Suppressor macrophage treated with lipopolysaccharide for 1 hour (primary cell): Measurements from ENCODE around the gene FAM177B.
A peak's percentile ranks its signal among the peaks of the same experiment; 100 is the strongest.

ENCODE experiments used
- DNase-seq, 3 donors: peaks; one replicate each; pipeline ENCODE4 v3.0.0-alpha.2; 2020 to 2022

The FAM177B gene

GRCh38 chr1:222788402-222789156, 51.6 kb downstream of the FAM177B start:
- no peak for DNase-seq

DNA sequence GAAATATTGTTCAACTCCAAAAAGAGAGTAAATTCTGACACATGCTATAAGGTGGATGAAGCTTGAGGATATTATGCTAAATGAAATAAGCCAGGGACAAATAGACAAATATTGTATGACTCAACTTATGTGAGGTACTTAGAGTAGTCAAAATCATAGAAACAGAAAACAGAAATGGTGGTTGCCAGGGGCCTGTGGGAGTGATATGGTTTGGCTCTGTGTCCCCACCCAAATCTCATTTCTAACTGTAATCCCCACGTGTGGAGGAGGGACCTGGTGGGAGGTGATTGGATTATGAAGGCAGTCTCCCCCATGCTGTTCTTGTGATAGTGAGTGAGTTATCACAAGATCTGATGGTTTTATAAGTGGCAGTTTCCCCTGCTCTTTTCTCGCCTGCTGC, 53.1 kb downstream of the FAM177B start:
- DNase-seq: no peak

DNA sequence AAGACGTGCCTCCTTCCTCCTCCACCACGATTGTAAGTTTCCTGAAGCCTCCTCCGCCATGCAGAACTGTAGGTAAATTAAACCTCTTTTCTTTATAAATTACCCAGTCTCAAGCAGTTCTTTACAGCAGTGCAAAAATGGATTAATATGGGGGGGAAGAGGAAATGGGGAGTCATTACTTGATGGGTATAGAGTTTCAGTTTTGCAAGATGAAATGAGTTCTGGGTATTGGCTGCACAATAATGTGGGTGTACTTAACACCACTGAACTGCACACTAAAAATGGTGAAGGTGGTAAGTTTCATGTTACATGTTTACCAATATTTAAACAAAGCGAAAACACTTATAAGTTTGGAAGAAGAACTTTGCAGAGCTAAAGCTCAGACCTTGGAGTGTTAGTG, 53.5 kb downstream of the FAM177B start:
- DNase-seq: no peak

GRCh38 chr1:222791006-222791710, 54.2 kb downstream of the FAM177B start:
- no peak for DNase-seq

GRCh38 chr1:222792744-222793143, 55.7 kb downstream of the FAM177B start:
- peak; percentile 43 to 52 (median 46) for DNase-seq

GRCh38 chr1:222794656-222795474, 57.9 kb downstream of the FAM177B start:
- DNase-seq: peak in 1 of 3 donors; percentile 22

DNA sequence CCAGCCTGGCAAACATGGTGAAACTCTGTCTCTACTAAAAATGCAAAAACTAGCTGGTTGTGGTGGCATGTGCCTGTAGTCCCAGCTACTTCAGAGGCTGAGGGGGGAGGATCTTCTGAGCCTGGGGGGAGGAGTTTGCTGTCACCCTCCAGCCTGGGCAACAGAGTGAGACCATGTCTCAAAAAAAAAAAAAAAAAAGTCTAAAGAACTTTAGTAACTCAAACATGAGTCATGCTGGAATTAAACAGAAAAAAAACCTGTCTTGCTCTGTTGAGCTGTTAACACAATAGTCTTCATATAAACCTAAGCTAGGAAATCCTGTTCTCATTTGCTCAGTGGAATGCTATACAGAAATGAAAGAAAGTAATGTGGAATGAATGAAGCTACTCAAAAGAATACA, 61.1 kb downstream of the FAM177B start:
- peak; percentile 20 to 56 (median 48) for DNase-seq

- no peak for DNase-seq
Observed at GRCh38 chr1:222798975-222799374, 62.0 kb downstream of the FAM177B start.
